HG02642 (cell line): ENCODE results near the gene TANK.
"Not testable (repeated sequence)": the region's sequence is repeated elsewhere in the genome, so short reads cannot be mapped to it uniquely, and the experiment has no call there.

ENCODE experiments used
- ATAC-seq: cut with Tn5 transposase; IDR thresholded peaks from one replicate; pipeline ENCODE4 v1.9.1; 2021; ENCODE audit warnings: mild to moderate bottlenecking; ENCODE audit not compliant: unreplicated experiment, poor library complexity

Gene TANK

GRCh38 chr2:161132384-161132783 lies 27.8 kb upstream of the TANK start:
- not testable (repeated sequence) for ATAC-seq

- no peak for ATAC-seq
Observed at GRCh38 chr2:161133366-161133765, 26.9 kb upstream of the TANK start.

DNA sequence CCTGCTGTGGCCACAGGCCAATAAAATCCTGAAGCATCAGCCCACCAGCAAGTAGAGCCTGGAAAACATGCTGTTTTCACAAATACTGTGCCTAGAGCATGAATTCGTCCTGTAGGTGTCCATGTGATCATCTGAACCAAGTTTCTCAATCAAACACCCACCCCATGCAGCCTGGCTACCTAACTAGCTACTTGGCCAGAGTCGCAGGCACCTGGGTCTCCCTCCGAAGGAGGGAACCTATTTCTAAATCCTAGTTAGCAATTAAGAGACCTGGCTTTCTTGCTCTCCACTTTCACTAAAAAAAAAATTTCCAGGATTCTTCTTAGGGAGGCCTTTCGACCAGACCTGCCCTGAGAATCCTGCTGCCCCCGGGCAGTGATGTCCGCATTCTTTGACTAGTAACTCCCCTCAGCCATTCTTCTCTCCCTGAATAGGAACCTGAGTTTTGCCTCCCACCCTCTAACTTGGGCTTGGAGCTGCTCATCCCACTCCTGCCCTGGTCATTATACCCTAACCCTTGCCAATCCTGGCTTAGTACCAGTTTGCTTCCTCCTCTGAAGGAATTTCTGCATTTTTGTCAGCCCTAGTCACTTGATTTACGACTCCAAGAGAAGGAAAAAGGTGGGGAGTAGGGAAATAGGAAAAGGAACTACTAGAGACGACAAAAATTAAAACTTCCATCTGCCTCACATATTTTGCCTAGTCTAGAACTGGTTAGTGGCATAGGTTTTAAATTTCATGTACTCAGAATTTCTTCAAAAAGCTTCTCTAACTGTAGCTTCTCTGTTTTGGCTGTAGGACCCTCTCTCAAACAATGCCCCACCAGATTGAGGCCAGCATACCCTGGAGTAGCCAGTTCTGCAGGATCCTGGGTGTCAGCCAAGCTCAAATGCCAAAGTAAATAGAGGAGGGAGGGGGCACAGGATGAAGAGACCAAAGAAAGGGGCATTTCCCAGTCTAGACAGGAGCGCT lies 25.4 kb upstream of the TANK start:
- no peak for ATAC-seq

- ATAC-seq, result no peak
Observed at GRCh38 chr2:161135951-161136593, 24.2 kb upstream of the TANK start.

- ATAC-seq, result peak; percentile 87
Observed at GRCh38 chr2:161136696-161137324, 23.4 kb upstream of the TANK start.

DNA sequence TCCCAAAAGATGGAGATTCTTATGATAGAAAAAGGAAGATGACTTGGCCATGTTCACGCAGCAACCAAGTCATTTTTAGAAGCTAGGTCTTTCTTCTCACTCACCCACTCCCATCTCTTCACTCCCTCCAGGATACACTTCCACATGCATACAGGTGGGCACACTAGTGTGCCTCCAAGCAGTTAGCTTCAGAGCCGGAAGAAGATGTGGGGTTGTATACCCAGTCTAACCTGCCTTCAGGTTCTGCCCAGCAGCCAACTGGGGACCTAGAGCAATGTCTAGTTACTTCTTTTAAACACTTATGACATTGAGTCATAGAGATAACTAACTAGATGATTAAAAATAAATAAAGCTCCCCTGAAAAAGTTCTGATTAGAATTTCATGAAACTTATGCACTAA lies 21.8 kb upstream of the TANK start:
- peak; percentile 25 for ATAC-seq

DNA sequence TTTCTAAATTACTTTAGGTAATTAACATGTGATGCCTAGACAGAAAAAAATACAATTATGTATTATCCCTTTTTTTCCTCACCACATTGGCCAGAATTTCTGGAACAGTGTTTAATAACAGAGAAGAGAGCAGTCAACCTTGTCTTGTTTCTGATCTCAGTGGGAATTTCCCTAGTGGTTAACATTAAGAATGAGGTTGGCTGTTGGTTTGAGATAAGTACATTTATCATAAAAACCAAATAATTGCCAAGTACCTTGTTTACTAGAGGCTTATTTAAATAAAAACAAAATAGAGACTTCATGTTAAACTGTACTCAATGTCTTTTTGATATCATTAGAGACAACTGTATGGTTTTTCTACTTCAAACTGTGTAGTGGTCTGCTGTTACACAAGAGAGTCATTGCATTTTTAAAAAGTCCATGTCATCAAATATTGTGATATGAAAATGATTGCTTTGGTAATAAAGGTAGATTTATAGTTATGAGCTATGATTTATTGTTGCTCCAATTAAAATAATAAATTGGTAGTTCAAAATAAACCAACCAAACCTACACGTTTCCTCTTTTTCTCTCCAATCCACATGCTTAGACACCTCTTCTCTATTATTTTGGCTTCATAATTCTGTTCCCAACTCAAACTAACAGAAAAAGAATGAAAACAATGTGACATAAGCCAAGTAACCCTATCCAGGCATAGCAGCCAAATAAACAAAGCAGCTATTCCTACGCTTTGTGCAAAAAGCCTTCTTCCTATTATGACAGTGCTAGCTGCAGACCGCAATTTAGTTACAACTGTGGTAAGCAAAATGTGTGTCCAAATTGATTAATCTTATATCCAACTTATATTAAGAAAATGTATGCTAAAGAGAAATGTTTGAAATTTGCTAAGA lies 20.9 kb upstream of the TANK start:
- ATAC-seq, result no peak

DNA sequence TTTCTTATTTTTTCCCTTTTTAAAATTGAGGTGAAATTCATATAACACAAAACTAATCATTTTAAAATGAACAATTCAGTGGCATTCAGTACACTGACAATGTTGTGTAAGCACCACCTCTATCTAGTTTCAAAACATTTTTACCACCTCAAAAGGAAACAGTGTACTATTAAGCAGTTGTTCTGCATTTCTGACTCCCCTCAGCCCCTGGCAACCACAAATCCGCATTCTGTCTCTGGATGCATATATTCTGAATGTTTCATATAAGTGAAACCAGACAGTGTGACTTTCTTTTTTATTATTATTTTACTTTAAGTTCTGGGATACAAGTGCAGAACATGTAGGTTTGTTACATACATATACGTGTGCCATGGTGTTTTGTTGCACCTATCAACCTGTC lies 19.2 kb upstream of the TANK start:
- ATAC-seq, result peak; percentile 45

DNA sequence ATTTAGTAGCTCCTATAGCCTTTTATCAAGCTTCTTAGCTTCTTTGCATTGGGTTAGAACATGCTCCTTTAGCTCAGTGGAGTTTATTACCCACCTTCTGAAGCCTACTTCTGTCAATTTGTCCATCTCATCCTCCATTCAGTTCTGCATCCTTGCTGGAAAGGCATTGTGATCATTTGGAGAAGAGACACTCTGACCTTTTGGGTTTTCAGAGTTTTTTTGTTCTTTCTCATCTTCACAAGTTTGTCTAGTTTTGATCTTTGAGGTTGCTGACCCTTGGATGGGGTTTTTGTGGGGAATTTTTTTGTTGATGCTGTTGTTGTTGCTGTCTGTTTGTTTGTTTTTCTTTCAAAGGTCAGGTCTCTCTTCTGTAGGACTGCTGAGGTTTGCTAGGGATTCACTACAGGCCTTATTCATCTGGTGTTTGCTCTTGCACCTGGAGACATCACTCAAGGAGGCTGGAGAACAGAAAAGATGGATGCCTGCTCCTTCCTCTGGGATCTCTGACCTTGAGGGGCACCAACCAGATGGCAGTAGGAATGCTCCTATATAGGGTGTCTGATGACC lies 13.9 kb upstream of the TANK start:
- no peak for ATAC-seq

DNA sequence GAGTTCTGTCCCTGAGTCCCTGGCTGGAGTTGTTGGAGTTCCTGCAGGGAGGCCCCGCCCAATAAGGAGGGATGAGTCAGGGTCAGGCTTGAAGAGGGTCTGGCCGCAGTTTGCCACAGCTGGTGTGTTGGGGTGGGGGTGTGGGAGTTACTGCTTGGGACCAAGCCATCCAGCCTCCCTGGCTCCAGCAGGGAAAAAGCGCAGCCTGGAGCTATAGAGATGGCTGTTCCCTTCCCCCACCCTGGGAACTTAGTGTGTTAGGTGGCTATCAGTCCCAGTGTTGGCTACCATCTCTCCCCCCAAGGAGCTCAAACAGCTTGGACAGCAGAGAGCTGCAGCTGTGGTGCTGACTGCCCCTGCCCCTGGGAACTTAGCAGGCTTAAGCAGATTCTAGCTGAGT lies 13.2 kb upstream of the TANK start:
- no peak for ATAC-seq

GRCh38 chr2:161147856-161148255 lies 12.4 kb upstream of the TANK start:
- ATAC-seq, result no peak

GRCh38 chr2:161150704-161151103 lies 9.5 kb upstream of the TANK start:
- ATAC-seq, result no peak

DNA sequence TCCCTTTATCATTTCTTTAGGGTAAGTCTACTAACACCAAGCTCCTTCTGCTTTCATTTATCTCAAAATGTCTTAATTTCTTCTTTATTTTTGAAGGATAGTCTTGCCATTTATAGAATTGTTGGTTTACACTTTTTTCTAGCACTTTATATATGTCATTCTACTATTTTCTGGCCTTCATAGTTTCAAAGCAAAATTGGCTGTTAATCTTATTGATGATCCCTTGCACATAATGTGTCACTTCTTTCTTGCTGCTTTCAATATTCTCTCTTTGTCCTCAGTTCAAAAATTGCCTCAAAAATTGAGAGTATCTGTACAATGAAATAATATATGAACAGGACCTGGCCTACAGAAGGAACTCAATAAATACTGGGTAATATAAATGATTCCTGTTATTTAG lies 7.9 kb upstream of the TANK start:
- no peak for ATAC-seq

- no peak for ATAC-seq
Observed at GRCh38 chr2:161158882-161159281, 1.3 kb upstream of the TANK start.

DNA sequence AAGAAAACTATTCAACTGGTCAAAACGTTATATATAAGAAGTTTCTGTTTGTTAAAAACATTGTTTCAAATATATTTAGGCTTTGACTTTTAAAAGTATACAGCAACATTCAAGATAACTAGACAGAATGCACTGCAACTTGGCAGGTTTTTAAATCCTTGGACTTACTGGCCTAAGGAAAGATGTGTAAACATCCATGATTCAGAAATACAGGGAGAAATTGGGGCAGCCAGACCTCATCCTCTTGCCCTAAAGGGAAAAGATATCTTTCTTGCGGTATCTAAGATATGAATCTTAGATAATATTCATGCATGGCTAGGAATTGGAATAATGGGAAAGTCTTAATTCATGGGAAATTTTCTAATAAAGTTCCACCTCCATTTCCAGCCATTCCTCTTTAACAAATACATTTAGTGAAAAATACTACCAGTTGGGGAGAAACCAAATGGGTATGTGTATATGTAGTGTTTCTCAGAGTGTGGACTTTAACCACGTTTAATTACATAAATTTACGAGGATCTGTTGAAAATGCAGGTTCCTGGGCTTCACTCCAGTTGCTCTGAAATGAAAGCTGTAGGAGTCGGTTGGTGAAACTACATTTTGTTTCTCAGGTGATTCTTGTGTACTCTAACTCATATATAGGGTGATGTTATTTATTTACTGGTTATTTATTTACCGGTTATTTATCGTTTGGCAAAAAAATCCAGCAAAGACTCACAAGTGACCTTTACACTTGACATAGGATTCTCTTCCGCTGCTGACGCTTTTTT lies 587 bp upstream of the TANK start:
- ATAC-seq, result no peak

DNA sequence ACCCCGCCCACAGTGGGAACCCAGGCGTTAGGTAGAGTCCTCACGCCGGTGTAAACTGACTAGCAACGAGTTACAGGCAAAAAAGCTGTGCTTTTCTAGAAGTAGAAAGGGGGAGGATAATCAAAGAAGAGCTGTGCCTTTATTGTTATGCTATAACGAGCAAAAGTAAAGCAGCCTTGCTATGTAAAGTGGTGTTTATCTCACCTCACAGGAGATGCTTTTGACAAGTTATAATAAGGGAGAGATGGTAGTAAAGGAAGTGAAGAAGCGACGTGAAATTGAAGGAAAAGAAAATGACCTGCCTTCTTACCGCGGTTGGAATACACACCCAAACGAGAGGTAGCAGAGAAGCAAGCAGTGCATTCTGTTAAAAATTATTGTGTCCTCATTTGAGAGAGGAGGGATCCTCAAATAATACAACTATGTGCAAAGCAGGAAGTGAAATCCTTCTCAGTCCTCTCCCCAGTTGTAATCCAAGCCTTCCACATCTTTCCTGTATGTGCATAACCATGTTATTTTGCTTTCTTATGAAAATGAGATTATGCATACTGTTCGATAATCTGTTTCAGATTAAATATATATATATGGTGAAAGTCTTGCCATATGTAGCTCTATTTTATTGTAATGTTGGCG lies 962 bp downstream of the TANK start:
- peak; percentile 37 for ATAC-seq

- ATAC-seq, result no peak
Observed at GRCh38 chr2:161163440-161163839, 3.2 kb downstream of the TANK start.

DNA sequence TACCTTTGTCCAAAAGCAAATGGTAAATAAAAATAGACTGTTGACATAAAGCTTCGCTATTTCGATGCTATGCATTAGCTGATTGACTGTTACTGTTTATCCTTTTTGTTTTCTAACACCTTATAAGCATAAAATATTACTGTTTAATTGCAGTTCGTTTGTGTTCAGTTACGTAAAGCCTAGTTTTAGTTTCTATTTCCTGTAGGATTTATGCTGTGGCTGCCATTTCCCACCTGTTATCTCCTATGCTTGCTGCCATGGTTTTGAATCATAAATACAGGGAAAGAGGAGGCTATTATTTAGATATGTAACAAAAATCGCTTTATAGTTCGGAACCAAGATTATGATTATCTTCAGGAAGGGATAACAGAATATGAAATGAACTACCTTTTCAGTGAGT lies 3.9 kb downstream of the TANK start:
- no peak for ATAC-seq

DNA sequence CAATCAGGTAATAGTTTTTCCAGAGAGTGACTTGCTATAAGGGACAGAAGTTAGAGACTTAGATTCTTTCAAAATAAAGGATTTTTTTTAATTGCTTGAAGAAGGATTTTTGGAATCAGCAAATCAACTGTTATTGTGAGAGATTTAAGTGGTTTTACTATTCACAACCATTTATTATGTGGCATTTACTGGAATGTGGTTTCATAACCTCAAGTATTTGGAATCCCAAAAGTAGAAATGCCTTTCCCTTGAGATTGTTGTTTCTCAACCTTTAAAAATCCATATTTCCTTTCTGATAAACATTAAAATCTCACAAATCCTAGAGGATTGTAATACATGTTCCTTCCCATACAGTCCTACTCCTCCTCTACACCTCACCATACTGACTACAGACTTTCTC lies 5.0 kb downstream of the TANK start:
- ATAC-seq, result no peak
